Spleen (tissue), 11 donors: ENCODE measurements around the gene SH3TC2. TPM values are rescaled to one million over a fixed set of nuclear protein-coding genes. Genes with fewer than 3 reads are reported as not detected.
A peak's percentile ranks its signal among the peaks of the same experiment; 100 is the strongest.

Experiments used
- DNase-seq: peaks from one replicate; pipeline ENCODE4 v3.0.0-alpha.2; 2020
- H3K27ac ChIP-seq, 8 donors: fragments of 200-600 bp; sonication (generic) in 7 of 8; 1 replicate in 4 of 8; 2 replicates in 4 of 8; pipeline versions ENCODE4 v1.5.0 to v1.8.0; 2016 to 2021; ENCODE audit warnings: inconsistent platforms in 4 of 8, mild to moderate bottlenecking in 4 of 8, moderate library complexity in 1 of 8
- H3K27me3 ChIP-seq, 7 donors: fragments of 200-600 bp; sonication (generic) in 6 of 7; replicated peaks in 1 of 7; 1 replicate in 4 of 7; 2 replicates in 3 of 7; pipeline versions ENCODE4 v1.5.0 to v1.8.0; 2016 to 2021; ENCODE audit warnings: inconsistent platforms in 3 of 7, mild to moderate bottlenecking in 1 of 7
- H3K36me3 ChIP-seq, 6 donors: fragments of 200-600 bp; sonication (generic) in 5 of 6; 1 replicate in 4 of 6; 2 replicates in 2 of 6; pipeline versions ENCODE4 v1.5.0 to v1.8.0; 2016 to 2021; ENCODE audit warnings: inconsistent platforms in 2 of 6
- H3K4me1 ChIP-seq, 6 donors: fragments of 200-600 bp; sonication (generic) in 5 of 6; 1 replicate in 3 of 6; 2 replicates in 3 of 6; pipeline versions ENCODE4 v1.5.0 to v1.8.0; 2016 to 2021; ENCODE audit warnings: inconsistent platforms in 3 of 6
- H3K4me3 ChIP-seq, 8 donors: fragments of 200-600 bp; sonication (generic) in 7 of 8; 1 replicate in 4 of 8; 2 replicates in 4 of 8; pipeline versions ENCODE4 v1.5.0 to v1.8.0; 2016 to 2021; ENCODE audit warnings: inconsistent platforms in 4 of 8, mild to moderate bottlenecking in 4 of 8, moderate library complexity in 2 of 8
- H3K9me3 ChIP-seq, 8 donors: fragments of 200-600 bp; sonication (generic) in 7 of 8; 1 replicate in 4 of 8; 2 replicates in 4 of 8; pipeline versions ENCODE4 v1.5.0 to v1.8.0; 2016 to 2021; ENCODE audit warnings: inconsistent platforms in 4 of 8
- POLR2A ChIP-seq, 3 donors: fragments of 450-650 bp; IDR thresholded peaks; one replicate each; pipeline ENCODE4 v1.5.1; 2017; ENCODE audit warnings: antibody characterized with exemption in 3 of 3, mild to moderate bottlenecking in 1 of 3
- POLR2AphosphoS5 ChIP-seq, 3 donors: sonication (generic); formaldehyde crosslinking; IDR thresholded peaks; one replicate each; pipeline ENCODE4 v1.5.1; 2017; ENCODE audit warnings: antibody characterized with exemption in 3 of 3
- WGBS, 5 donors: extraction: QIAGEN DNeasy Blood & Tissue Kit in 3 of 5; methylation state at CpG; one replicate each; pipeline versions ENCODE4 v1.1.5 to v1.1.7; 2013 to 2018; 5-methylcytosine and 5-hydroxymethylcytosine counted together
- intact Hi-C: fragments of 100-400 bp; cut with DNase I; formaldehyde crosslinking; loops from one replicate; pipeline ENCODE4 v1.15.0; 2023; ENCODE audit warnings: low total_unique reads
- polyA plus RNA-seq, 3 donors: library from polyadenylated mRNA; stranded (reverse); fragments of 200-250 nt; gene quantifications; one replicate each; pipeline ENCODE4 v1.2.1, GENCODE V29; 2013
- total RNA-seq, 7 donors: library from RNA; depleted of rRNA in 3 of 7; stranded (reverse); fragments of >200 nt in 3 of 7; fragmentation: NEBNext Ultra II Directional in 4 of 7; extraction: Animal tissue kit (Norgen Biotek cat#: 25700) in 4 of 7; gene quantifications; one replicate each; pipeline versions ENCODE4 v1.1.0 to v1.2.1, GENCODE V29; 2016 to 2021
- TF ChIP-seq, protein P1 (sequence below), 11 experiments: fragments of 200-600 bp in 7 of 11; fragments of 450-650 bp in 4 of 11; sonication (generic) in 4 of 11; IDR thresholded peaks in 8 of 11; conservative IDR thresholded peaks in 3 of 11; 1 replicate in 7 of 11; 2 replicates in 4 of 11; pipeline versions ENCODE4 v1.4.0 to v1.8.0; 2016 to 2021; ENCODE audit warnings: antibody characterized with exemption in 11 of 11, inconsistent platforms in 4 of 11, mild to moderate bottlenecking in 1 of 11
- donor health status: healthy with polysubstance abuse.
- donor health status: DM: no; HTN: no; CAD: no; lungs with moderate emphysema.
- donor health status: DM: no; HTN: no; CAD: no.
- donor health status: Bipolar disorder and iron deficiency.
- donor health status: healthy.
- donor health status: DM: no; HTN: no; CAD: no.
- donor health status: DM: yes; HTN: yes; CAD: no.

Gene SH3TC2
- total and polyA plus RNA-seq, 10 donors: 0.02 to 2.8 (median 1.4) TPM

GRCh38 chr5:148976569-148977381 is 86.1 kb downstream of the SH3TC2 start:
- DNase-seq: no peak
- WGBS, 5 donors: 81 to 86% (median 85%) methylated on average over 5 of the region's 5 CpGs
- Histone ChIP-seq H3K4me1 (peaks cover 0 to 17% (median 8%) of the 10 kb centered on the region in 6 donors), H3K9me3 (no peaks in the 10 kb centered on the region), H3K27ac (no peak overlapping the region), H3K4me3 (no peak overlapping the region), H3K27me3 (no peaks in the 10 kb centered on the region), H3K36me3 (no peaks in the 10 kb centered on the region)
- intact Hi-C loops: no loop called here
- TF ChIP-seq POLR2AphosphoS5 (IDR thresholded peaks at IDR 0.05) (no peak), POLR2A (IDR thresholded peaks at IDR 0.05) (no peak)
- TF ChIP-seq, protein P1, sequence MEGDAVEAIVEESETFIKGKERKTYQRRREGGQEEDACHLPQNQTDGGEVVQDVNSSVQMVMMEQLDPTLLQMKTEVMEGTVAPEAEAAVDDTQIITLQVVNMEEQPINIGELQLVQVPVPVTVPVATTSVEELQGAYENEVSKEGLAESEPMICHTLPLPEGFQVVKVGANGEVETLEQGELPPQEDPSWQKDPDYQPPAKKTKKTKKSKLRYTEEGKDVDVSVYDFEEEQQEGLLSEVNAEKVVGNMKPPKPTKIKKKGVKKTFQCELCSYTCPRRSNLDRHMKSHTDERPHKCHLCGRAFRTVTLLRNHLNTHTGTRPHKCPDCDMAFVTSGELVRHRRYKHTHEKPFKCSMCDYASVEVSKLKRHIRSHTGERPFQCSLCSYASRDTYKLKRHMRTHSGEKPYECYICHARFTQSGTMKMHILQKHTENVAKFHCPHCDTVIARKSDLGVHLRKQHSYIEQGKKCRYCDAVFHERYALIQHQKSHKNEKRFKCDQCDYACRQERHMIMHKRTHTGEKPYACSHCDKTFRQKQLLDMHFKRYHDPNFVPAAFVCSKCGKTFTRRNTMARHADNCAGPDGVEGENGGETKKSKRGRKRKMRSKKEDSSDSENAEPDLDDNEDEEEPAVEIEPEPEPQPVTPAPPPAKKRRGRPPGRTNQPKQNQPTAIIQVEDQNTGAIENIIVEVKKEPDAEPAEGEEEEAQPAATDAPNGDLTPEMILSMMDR (IDR thresholded peaks at IDR 0.05 in 8 of 11, conservative IDR thresholded peaks at IDR 0.05 in 3 of 11): no peak

- Histone ChIP-seq H3K4me1 (peaks cover 0 to 17% (median 8%) of the 10 kb centered on the region in 6 donors), H3K9me3 (no peaks in the 10 kb centered on the region), H3K4me3 (no peak overlapping the region), H3K27ac (no peak overlapping the region), H3K27me3 (no peaks in the 10 kb centered on the region), H3K36me3 (no peaks in the 10 kb centered on the region)
- TF ChIP-seq, protein P1 (IDR thresholded peaks at IDR 0.05 in 8 of 11, conservative IDR thresholded peaks at IDR 0.05 in 3 of 11): no peak
- TF ChIP-seq POLR2A (IDR thresholded peaks at IDR 0.05) (no peak), POLR2AphosphoS5 (IDR thresholded peaks at IDR 0.05) (no peak)
- WGBS, 5 donors: 81 to 91% (median 86%) methylated on average over 6 of the region's 6 CpGs
- no peak for DNase-seq
- intact Hi-C loops: no loop called here
Measured at GRCh38 chr5:148974642-148975327, 88.1 kb downstream of the SH3TC2 start.

DNA sequence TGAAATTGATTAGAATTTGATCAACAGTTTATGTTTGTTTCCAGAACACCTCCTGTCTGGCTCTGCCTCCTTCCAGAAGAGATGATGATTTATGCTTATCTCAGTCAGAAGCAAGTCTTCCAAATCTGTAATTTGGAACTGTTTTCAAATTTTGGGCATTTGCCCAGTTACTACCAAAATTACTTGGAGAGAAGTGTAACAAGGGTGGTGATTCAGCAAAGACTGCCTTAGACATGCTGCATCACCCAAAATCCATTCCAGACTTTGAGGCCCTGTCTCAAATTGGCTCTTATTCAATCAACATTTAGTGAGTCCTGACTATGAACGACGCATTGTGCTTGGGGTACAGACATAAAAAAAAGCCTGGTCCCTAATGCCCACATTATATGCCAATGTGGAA is 89.4 kb downstream of the SH3TC2 start:
- Histone ChIP-seq H3K4me1 (peaks cover 0 to 17% (median 8%) of the 10 kb centered on the region in 6 donors), H3K27me3 (no peaks in the 10 kb centered on the region), H3K27ac (peak overlapping the region in 6 of 8 donors; percentile 40 to 73 (median 57)), H3K36me3 (no peaks in the 10 kb centered on the region), H3K4me3 (no peak overlapping the region), H3K9me3 (no peaks in the 10 kb centered on the region)
- intact Hi-C loops: no loop called here
- 79 to 95% (median 86%) methylated on average over 2 of the region's 2 CpGs for WGBS, 5 donors
- DNase-seq: no peak
- TF ChIP-seq POLR2A (IDR thresholded peaks at IDR 0.05) (no peak), POLR2AphosphoS5 (IDR thresholded peaks at IDR 0.05) (no peak)

GRCh38 chr5:148972974-148973374 is 89.9 kb downstream of the SH3TC2 start:
- Histone ChIP-seq H3K4me1 (peaks cover 0 to 17% (median 8%) of the 10 kb centered on the region in 6 donors), H3K9me3 (no peaks in the 10 kb centered on the region), H3K27me3 (no peaks in the 10 kb centered on the region), H3K36me3 (no peaks in the 10 kb centered on the region), H3K27ac (peak overlapping the region in 7 of 8 donors; percentile 1 to 73 (median 50)), H3K4me3 (no peak overlapping the region)
- intact Hi-C loops: no loop called here
- WGBS, 5 donors: 23 to 39% (median 35%) methylated on average over 7 of the region's 7 CpGs
- no peak for DNase-seq
- peak in 1 of 3 donors; percentile 66 for TF ChIP-seq POLR2AphosphoS5 (IDR thresholded peaks at IDR 0.05)
- TF ChIP-seq, protein P1 (IDR thresholded peaks at IDR 0.05 in 8 of 11, conservative IDR thresholded peaks at IDR 0.05 in 3 of 11): no peak
